ENCODE data around the gene DENND5B. TPM values are rescaled to one million over a fixed set of nuclear protein-coding genes. Genes with fewer than 3 reads are reported as not detected.

The DENND5B gene
- total and polyA plus RNA-seq, 11 donors = 8.2 to 58.9 (median 44.0) TPM

DNA sequence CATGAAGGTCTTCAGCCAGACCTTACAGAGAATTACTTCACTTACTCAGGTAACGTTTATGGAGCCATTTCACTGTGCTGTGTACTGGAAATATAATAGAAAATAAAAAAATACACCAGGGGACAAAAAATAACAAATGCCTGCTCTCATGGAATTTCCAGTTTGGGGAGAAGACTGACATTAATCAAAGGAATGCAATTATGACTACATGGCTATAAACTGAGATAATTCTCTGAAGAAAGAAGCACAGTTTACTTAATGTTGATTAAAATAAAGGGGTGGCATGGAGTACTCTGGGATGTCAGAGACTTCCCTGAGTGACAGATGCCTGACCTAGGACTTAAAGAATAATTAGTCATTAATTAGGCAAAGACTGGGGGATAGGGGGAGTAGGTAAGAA is 59.0 kb downstream of the DENND5B start:
- Histone ChIP-seq H3K4me3 (no peak overlapping the region), H3K27ac (no peak overlapping the region), H3K27me3 (no peaks in the 10 kb centered on the region), H3K4me1 (peaks cover 0 to 51% (median 11%) of the 10 kb centered on the region in 12 donors), H3K9me3 (peaks cover 0 to 3% (median 0%) of the 10 kb centered on the region in 12 donors), H3K36me3 (no peaks in the 10 kb centered on the region)
- intact Hi-C loops (cut with DNase I) = no loop called here
- DNase-seq (no peak), ATAC-seq (no peak)
- WGBS, 4 donors = 64 to 71% (median 70%) methylated on average over 1 of the region's 1 CpG
- TF ChIP-seq POLR2A (IDR thresholded peaks at IDR 0.05) = no peak
- TF ChIP-seq, protein P1, sequence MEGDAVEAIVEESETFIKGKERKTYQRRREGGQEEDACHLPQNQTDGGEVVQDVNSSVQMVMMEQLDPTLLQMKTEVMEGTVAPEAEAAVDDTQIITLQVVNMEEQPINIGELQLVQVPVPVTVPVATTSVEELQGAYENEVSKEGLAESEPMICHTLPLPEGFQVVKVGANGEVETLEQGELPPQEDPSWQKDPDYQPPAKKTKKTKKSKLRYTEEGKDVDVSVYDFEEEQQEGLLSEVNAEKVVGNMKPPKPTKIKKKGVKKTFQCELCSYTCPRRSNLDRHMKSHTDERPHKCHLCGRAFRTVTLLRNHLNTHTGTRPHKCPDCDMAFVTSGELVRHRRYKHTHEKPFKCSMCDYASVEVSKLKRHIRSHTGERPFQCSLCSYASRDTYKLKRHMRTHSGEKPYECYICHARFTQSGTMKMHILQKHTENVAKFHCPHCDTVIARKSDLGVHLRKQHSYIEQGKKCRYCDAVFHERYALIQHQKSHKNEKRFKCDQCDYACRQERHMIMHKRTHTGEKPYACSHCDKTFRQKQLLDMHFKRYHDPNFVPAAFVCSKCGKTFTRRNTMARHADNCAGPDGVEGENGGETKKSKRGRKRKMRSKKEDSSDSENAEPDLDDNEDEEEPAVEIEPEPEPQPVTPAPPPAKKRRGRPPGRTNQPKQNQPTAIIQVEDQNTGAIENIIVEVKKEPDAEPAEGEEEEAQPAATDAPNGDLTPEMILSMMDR (IDR thresholded peaks at IDR 0.05) = no peak

DNA sequence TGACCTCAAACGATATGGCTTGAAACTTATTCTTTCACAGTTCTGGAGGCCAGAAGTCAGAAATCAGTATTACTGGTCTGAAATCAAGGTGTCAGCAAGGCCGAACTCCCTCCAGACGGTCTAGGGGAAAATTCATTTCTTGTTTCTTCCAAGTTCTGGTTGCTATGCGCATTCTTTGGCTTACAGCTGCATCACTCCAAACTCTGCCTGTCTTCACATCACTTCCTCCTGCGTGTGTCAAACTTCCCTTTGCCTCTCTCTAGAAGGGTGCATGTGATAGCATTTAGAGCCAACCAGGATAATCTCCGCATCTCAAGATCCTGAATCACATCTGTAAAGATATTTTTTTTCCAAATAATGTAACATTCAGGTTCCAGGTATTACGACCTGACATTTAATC is 62.8 kb downstream of the DENND5B start:
- ATAC-seq = no peak

DNA sequence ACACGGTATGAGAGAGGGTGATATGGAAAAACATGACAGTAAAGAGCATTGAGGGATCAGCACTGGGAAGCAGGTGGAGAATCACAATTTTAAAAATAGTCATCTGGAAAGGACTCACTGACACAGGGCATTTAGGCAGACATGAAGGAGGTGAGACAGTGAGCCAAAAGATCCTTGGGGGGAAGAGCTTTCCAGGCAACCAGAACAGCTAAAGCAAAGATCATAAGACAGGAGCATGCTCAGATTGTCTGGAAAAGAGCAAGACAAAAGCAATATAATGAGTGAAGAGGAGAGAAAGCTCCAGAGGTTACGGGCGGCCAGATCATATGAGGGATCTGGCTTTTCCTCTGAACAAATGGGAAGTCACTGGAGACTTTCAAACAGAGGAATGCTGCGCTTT is 63.9 kb downstream of the DENND5B start:
- 68 to 82% (median 74%) methylated on average over 4 of the region's 4 CpGs for WGBS, 4 donors
- no peak for DNase-seq
- Histone ChIP-seq H3K27me3 (no peaks in the 10 kb centered on the region), H3K4me1 (peaks cover 0 to 55% (median 12%) of the 10 kb centered on the region in 12 donors), H3K36me3 (no peaks in the 10 kb centered on the region), H3K9me3 (no peaks in the 10 kb centered on the region), H3K4me3 (no peak overlapping the region), H3K27ac (peak overlapping the region in 5 of 12 donors; percentile 1 to 40 (median 8))
- no peak for TF ChIP-seq POLR2A (IDR thresholded peaks at IDR 0.05)
- intact Hi-C loops (cut with DNase I) = loop anchor here in 2 of 10 donors (5.0 to 10.0 kb wide), 2 partner anchors 58 to 60 kb away; no protein-coding TSS in a partner anchor
- ATAC-seq = peak in 3 of 4 donors; percentile 67 to 75 (median 71)

More for the DNA sequence above, 62.8 kb downstream of the DENND5B start:
- DNase-seq = no peak
- Histone ChIP-seq H3K4me3 (no peak overlapping the region), H3K4me1 (peaks cover 0 to 56% (median 15%) of the 10 kb centered on the region in 12 donors), H3K27ac (no peak overlapping the region), H3K36me3 (no peaks in the 10 kb centered on the region), H3K27me3 (no peaks in the 10 kb centered on the region), H3K9me3 (no peaks in the 10 kb centered on the region)
- intact Hi-C loops (cut with DNase I) = loop anchor here in 2 of 10 donors (5.0 to 10.0 kb wide), 2 partner anchors 57 to 59 kb away; no protein-coding TSS in a partner anchor
- TF ChIP-seq, protein P1 (IDR thresholded peaks at IDR 0.05) = no peak
- TF ChIP-seq POLR2A (IDR thresholded peaks at IDR 0.05) = no peak
- WGBS, 4 donors = 90 to 93% (median 92%) methylated on average over 7 of the region's 7 CpGs

DNA sequence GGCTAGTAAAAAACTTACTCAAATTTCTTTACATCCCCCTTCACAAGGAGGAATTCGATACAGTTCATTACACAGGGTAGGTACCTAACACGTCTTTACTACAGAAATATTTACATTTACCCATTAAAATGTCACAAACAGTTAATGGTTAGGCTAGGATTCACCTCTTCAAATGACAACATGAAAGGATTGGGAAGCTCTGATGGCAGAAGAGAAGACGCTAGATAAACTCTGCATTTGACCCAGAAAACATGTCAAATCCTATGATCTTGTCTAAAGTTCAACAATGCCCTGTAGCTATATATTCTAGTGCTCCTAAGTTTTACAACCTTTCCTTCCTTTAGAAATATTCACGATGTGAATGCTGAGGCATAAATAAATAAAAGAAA is 64.8 kb downstream of the DENND5B start:
- DNase-seq (no peak), ATAC-seq (no peak)
- Histone ChIP-seq H3K36me3 (no peaks in the 10 kb centered on the region), H3K9me3 (no peaks in the 10 kb centered on the region), H3K4me3 (no peak overlapping the region), H3K27me3 (no peaks in the 10 kb centered on the region), H3K4me1 (peaks cover 0 to 56% (median 16%) of the 10 kb centered on the region in 12 donors), H3K27ac (no peak overlapping the region)
- intact Hi-C loops (cut with DNase I) = loop anchor here in 2 of 10 donors (5.0 to 10.0 kb wide), 2 partner anchors 59 to 61 kb away; no protein-coding TSS in a partner anchor
- TF ChIP-seq, protein P1 (IDR thresholded peaks at IDR 0.05) = no peak
- TF ChIP-seq POLR2A (IDR thresholded peaks at IDR 0.05) = no peak
- 67 to 72% (median 69%) methylated on average over 4 of the region's 4 CpGs for WGBS, 4 donors

Data from heart left ventricle (tissue), 16 donors.